Breast epithelium (tissue), 3 donors: ENCODE measurements around the gene LRRC3B.

ENCODE experiments used
- CTCF ChIP-seq, 3 donors: fragments of 450-650 bp; IDR thresholded peaks; one replicate each; pipeline ENCODE4 v1.5.1; 2016 to 2017; ENCODE audit warnings: antibody characterized with exemption in 3 of 3, mild to moderate bottlenecking in 3 of 3, moderate library complexity in 3 of 3
- POLR2A ChIP-seq: fragments of 450-650 bp; IDR thresholded peaks from one replicate; pipeline ENCODE4 v1.6.1; 2016; ENCODE audit warnings: antibody characterized with exemption, mild to moderate bottlenecking, moderate library complexity

- TF ChIP-seq CTCF (IDR thresholded peaks at IDR 0.05) (no peak), POLR2A (no peak)
These were observed 47.8 kb upstream of the LRRC3B start for GRCh38 chr3:26574766-26575165.
